B cell (primary cell): Measurements from ENCODE around the gene MAP3K14. TPM values are rescaled to one million over a fixed set of nuclear protein-coding genes. Genes with fewer than 3 reads are reported as not detected.

Experiments used
- ATAC-seq: fragments of 200-7000 bp; cut with Tn5 transposase; one replicate; pipeline ENCODE4 v1.10.0; 2021; ENCODE audit warnings: low read depth, mild to moderate bottlenecking, moderate number of reproducible peaks, moderate library complexity
- CTCF ChIA-PET: fragments of 350-600 bp; sonication (Branson Sonifier 250); formaldehyde crosslinking; loops from one replicate; lab custom pipeline; 2021; ENCODE audit warnings: antibody characterized with exemption, inconsistent platforms; lab: Charles Lee
- POLR2A ChIA-PET: fragments of 350-600 bp; sonication (Branson Sonifier 250); formaldehyde crosslinking; loops from one replicate; lab custom pipeline; 2021; ENCODE audit warnings: antibody characterized with exemption; lab: Charles Lee
- DNase-seq: peaks from one replicate; pipeline ENCODE4 v3.0.0; 2013
- H2AFZ ChIP-seq: 2 replicates; pipeline ENCODE4 v1.6.1; 2012; ENCODE audit warnings: mild to moderate bottlenecking, low read depth, low read length; ENCODE audit not compliant: insufficient read depth, poor library complexity, severe bottlenecking
- H3K27ac ChIP-seq, 2 donors: 1 replicate in 1 of 2; 2 replicates in 1 of 2; pipeline ENCODE4 v1.5.1; 2012 to 2013; ENCODE audit warnings: low read length in 2 of 2, mild to moderate bottlenecking in 2 of 2, moderate library complexity in 1 of 2
- H3K27me3 ChIP-seq, 4 experiments: fragments of 200-600 bp in 1 of 4; sonication (generic) in 1 of 4; replicated peaks in 1 of 4; 1 replicate in 2 of 4; 2 replicates in 2 of 4; pipeline versions ENCODE4 v1.6.1 to v1.7.0; 2013 to 2016; ENCODE audit warnings: low read length in 3 of 4, mild to moderate bottlenecking in 2 of 4, mixed read lengths in 1 of 4, moderate library complexity in 1 of 4; ENCODE audit not compliant: insufficient read depth in 4 of 4, control insufficient read depth in 3 of 4; ENCODE audit errors: control extremely low read depth in 1 of 4
- H3K36me3 ChIP-seq, 2 experiments: replicated peaks in 1 of 2; 1 replicate in 1 of 2; 2 replicates in 1 of 2; pipeline versions ENCODE4 v1.6.1 to v1.7.1; 2013; ENCODE audit warnings: low read length in 1 of 2; ENCODE audit not compliant: insufficient read depth in 2 of 2, control insufficient read depth in 1 of 2; ENCODE audit errors: control extremely low read depth in 1 of 2, extremely low read depth in 1 of 2
- H3K4me1 ChIP-seq, 2 donors: fragments of 200-600 bp in 1 of 2; sonication (generic) in 1 of 2; 1 replicate in 1 of 2; 2 replicates in 1 of 2; pipeline versions ENCODE4 v1.5.1 to v1.6.1; 2013 to 2017; ENCODE audit warnings: low read length in 2 of 2; ENCODE audit not compliant: control insufficient read depth in 2 of 2, insufficient read depth in 2 of 2
- H3K4me2 ChIP-seq: replicated peaks from 2 replicates; pipeline ENCODE3; 2012; ENCODE audit warnings: mild to moderate bottlenecking, low read depth, low read length; ENCODE audit not compliant: poor library complexity, severe bottlenecking
- H3K4me3 ChIP-seq, 5 experiments: fragments of 200-600 bp in 1 of 5; sonication (generic) in 1 of 5; 1 replicate in 3 of 5; 2 replicates in 2 of 5; pipeline versions ENCODE4 v1.5.1 to v1.7.0; 2011 to 2016; ENCODE audit warnings: low read length in 4 of 5, mild to moderate bottlenecking in 4 of 5, low read depth in 2 of 5, control low read depth in 1 of 5, moderate library complexity in 1 of 5; ENCODE audit not compliant: insufficient read depth in 1 of 5; ENCODE audit errors: control extremely low read depth in 1 of 5, extremely low read depth in 1 of 5
- H3K79me2 ChIP-seq: fragments of 200-600 bp; sonication (generic); one replicate; pipeline ENCODE4 v1.6.0; 2016; ENCODE audit warnings: low read length; ENCODE audit not compliant: control insufficient read depth, insufficient read depth
- H3K9ac ChIP-seq: fragments of 200-600 bp; sonication (generic); 2 replicates; pipeline ENCODE4 v1.6.1; 2017; ENCODE audit warnings: mild to moderate bottlenecking, low read length, moderate library complexity
- H3K9me3 ChIP-seq, 3 donors: one replicate each; pipeline versions ENCODE4 v1.6.1 to v1.7.1; 2013; ENCODE audit warnings: low read length in 2 of 3; ENCODE audit not compliant: control insufficient read depth in 2 of 3, insufficient read depth in 1 of 3; ENCODE audit errors: control extremely low read depth in 1 of 3
- H4K20me1 ChIP-seq: 2 replicates; pipeline ENCODE4 v1.6.0; 2012; ENCODE audit warnings: mild to moderate bottlenecking, low read length; ENCODE audit not compliant: insufficient read depth, control insufficient read depth, poor library complexity, severe bottlenecking
- H3K27ac Mint-ChIP-seq: one replicate; pipeline ENCODE4 v1.8.0; 2021; ENCODE audit warnings: mixed read lengths
- H3K27me3 Mint-ChIP-seq: one replicate; pipeline ENCODE4 v1.8.0; 2021; ENCODE audit warnings: mixed read lengths
- H3K4me1 Mint-ChIP-seq: one replicate; pipeline ENCODE4 v1.8.0; 2021; ENCODE audit warnings: mixed read lengths
- H3K4me3 Mint-ChIP-seq: one replicate; pipeline ENCODE4 v1.8.0; 2021; ENCODE audit warnings: mixed read lengths
- H3K9me3 Mint-ChIP-seq: one replicate; pipeline ENCODE4 v1.8.0; 2022; ENCODE audit warnings: mixed read lengths; ENCODE audit not compliant: insufficient read depth
- EZH2 ChIP-seq: IDR thresholded peaks from 2 replicates; pipeline ENCODE4 v1.6.1; 2012; ENCODE audit warnings: borderline replicate concordance, low read depth, mild to moderate bottlenecking, moderate library complexity, low read length; ENCODE audit not compliant: insufficient read depth, poor library complexity, severe bottlenecking
- WGBS: methylation state at CpG from one replicate; pipeline ENCODE4 v1.1.5; 2013; ENCODE audit warnings: missing lambda C conversion rate; ENCODE audit not compliant: insufficient coverage; 5-methylcytosine and 5-hydroxymethylcytosine counted together
- intact Hi-C: fragments of 100-400 bp; cut with micrococcal nuclease; formaldehyde crosslinking; loops from one replicate; pipeline ENCODE4 v1.10.0; 2022
- polyA plus RNA-seq: library from polyadenylated mRNA; depleted of rRNA; stranded (reverse); fragments of >200 nt; gene quantifications from 2 replicates; pipeline ENCODE4 v1.2.3, GENCODE V29; 2012
- total RNA-seq, 2 donors: library from RNA; stranded (reverse); fragments of 120-200 nt in 1 of 2; gene quantifications; 1 replicate in 1 of 2; 2 replicates in 1 of 2; pipeline versions ENCODE4 v1.2.3 to v1.2.4, GENCODE V29; 2013 to 2022
- TF ChIP-seq, protein P1 (sequence below): fragments of 200-600 bp; IDR thresholded peaks from one replicate; pipeline ENCODE4 v1.8.0; 2022; ENCODE audit warnings: antibody characterized with exemption, mild to moderate bottlenecking

MAP3K14 gene
- total and polyA plus RNA-seq, 2 donors (not counting 1 experiment from before 2014, with no cell fraction given), result 66.1 to 84.1 TPM

DNA sequence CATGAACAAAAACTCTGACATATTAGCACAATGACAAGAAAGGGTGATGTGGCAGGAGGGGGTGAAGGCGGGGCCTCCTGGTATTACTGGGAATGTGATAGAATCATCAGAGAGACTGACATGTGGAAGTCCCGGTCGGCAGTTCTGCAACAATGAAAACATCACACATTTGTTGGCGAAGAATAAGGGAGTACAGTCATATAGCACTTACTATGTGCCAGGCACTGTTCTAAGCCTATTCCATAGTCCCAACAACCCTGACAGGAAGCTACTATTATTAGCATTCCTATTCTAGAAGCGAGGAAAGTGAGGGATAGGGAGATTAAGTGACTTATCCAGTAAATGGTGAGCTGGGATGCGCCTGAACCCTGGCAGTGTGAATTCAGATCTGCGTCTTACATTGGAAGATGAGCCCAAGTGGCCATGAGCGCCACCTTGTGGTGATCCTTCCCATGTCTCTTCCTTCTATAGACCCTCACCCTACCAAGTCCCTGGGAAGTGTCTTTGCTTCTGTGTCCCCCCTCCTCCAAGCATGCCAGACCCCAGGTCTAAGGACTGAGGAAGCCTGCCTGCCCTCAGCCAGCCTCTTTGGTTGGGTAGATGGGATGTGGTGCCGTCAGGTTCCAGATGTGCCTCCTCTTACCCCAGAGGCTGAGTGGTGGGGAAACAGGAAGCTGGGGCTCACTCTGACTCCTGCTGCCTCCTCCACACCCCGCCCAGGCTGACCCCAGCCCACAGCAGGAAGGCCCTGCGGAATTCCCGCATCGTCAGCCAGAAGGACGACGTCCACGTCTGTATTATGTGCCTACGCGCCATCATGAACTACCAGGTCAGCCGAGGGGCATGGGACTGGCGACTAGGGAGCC is 81.2 kb downstream of the MAP3K14 start:
- Histone ChIP-seq H4K20me1 (peaks cover 88% of the 10 kb centered on the region), H3K79me2 (peaks cover 68% of the 10 kb centered on the region), H3K4me1 (peaks cover 18 to 45% of the 10 kb centered on the region in 2 donors), H2AFZ (no peak overlapping the region), H3K36me3 (peaks cover 3 to 95% of the 10 kb centered on the region in 2 experiments), H3K27ac (peak overlapping the region; percentile 0 to 43), H3K9me3 (no peaks in the 10 kb centered on the region), H3K4me3 (no peak overlapping the region), H3K9ac (no peak overlapping the region), H3K4me2 (peak overlapping the region; percentile 4), H3K27me3 (no peaks in the 10 kb centered on the region)
- no peaks in the 10 kb centered on the region for H3K27me3 Mint-ChIP-seq
- TF ChIP-seq EZH2, result no peak
- TF ChIP-seq, protein P1, sequence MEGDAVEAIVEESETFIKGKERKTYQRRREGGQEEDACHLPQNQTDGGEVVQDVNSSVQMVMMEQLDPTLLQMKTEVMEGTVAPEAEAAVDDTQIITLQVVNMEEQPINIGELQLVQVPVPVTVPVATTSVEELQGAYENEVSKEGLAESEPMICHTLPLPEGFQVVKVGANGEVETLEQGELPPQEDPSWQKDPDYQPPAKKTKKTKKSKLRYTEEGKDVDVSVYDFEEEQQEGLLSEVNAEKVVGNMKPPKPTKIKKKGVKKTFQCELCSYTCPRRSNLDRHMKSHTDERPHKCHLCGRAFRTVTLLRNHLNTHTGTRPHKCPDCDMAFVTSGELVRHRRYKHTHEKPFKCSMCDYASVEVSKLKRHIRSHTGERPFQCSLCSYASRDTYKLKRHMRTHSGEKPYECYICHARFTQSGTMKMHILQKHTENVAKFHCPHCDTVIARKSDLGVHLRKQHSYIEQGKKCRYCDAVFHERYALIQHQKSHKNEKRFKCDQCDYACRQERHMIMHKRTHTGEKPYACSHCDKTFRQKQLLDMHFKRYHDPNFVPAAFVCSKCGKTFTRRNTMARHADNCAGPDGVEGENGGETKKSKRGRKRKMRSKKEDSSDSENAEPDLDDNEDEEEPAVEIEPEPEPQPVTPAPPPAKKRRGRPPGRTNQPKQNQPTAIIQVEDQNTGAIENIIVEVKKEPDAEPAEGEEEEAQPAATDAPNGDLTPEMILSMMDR, result peak; percentile 83
- peaks cover 47% of the 10 kb centered on the region for H3K4me1 Mint-ChIP-seq
- peak; percentile 87 for DNase-seq
- no peak overlapping the region for H3K4me3 Mint-ChIP-seq
- WGBS, result 77% methylated on average over 14 of the region's 20 CpGs
- ChIA-PET POLR2A (interaction anchor here (0.9 to 9.9 kb wide), 6 partner anchors 10 to 87 kb away, joined by 5 to 149 read pairs (median 6); partner anchors contain the start of genes FMNL1 and HEXIM1), CTCF (interaction anchor here (0.6 to 24.6 kb wide), 26 partner anchors 8 to 179 kb away, joined by 3 to 737 read pairs (median 6); partner anchors contain the start of genes ACBD4, FMNL1, HEXIM2 and MAP3K14)
- H3K9me3 Mint-ChIP-seq, result no peaks in the 10 kb centered on the region
- intact Hi-C loops, result loop anchor here (1.0 to 2.0 kb wide), 5 partner anchors 9 to 150 kb away; no protein-coding TSS in a partner anchor
- peak; percentile 56 for ATAC-seq
- peak overlapping the region; percentile 82 for H3K27ac Mint-ChIP-seq
